ENCODE data around the gene EVL. TPM values are rescaled to one million over a fixed set of nuclear protein-coding genes. Genes with fewer than 3 reads are reported as not detected.

EVL gene
- total and polyA plus RNA-seq, 10 of the 15 experiments (the other 5 are each of a cell fraction or from before 2014, with no cell fraction given), result 11.9 to 341 (median 89.8) TPM

DNA sequence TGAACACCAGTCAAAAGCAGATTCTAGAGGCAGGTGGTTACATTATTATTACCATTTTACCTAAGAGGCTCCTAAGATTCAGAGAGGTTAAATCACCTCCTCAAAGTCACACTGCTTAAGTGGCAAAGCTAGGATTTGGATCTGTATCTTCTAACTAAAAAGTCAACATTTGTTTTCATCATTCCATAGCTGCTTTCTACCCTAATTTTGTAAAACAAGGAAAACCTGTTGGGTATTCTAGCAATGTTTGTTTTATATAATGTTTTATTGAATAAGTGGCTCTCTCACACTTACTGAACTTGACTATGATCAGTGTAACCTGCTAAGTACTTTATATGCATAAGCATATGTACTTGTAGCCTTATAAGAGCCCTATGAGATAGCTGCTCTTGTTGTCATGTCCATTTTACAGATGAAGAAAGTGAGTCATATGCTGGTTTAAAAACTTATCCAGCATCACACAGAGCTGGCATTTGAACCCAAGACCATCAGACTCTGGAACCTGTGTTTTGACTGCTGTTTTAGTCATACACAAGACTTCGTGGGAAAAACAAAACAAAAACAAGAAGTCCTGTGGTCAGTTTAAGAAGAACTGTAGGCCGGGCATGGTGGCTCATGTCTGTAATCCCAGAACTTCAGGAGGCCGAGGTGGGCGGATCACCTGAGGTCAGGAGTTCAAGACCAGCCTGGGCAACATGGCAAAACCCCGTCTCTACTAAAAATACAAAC, 31.7 kb upstream of the EVL start:
- no peaks in the 10 kb centered on the region for H3K36me3 ChIP-seq (ENCODE audit: control insufficient read depth in 2 of 2, insufficient read depth in 2 of 2, low read length in 1 of 2)
- SMC1A ChIA-PET (ENCODE audit: uncharacterized antibody, unreplicated experiment), result interaction anchor here (0.9 to 5.0 kb wide), 3 partner anchors 8 to 47 kb away, joined by 3 to 24 read pairs (median 3); no protein-coding TSS in a partner anchor
- in situ Hi-C loops (cut with MboI), result no loop called here
- TF ChIP-seq KAT2A (conservative IDR thresholded peaks at IDR 0.05; ENCODE audit: control insufficient read depth, low read depth, low read length) (no peak), TARDBP (IDR thresholded peaks at IDR 0.05; ENCODE audit: borderline replicate concordance) (no peak), EED (IDR thresholded peaks at IDR 0.05; ENCODE audit: low read depth) (no peak), POU2F2 (IDR thresholded peaks at IDR 0.05; ENCODE audit: borderline replicate concordance, low read depth, low read length) (no peak), SIN3A (IDR thresholded peaks at IDR 0.05; ENCODE audit: low read depth, low read length) (no peak), BRCA1 (IDR thresholded peaks at IDR 0.05; ENCODE audit: low read depth, low read length) (no peak), TBL1XR1 (IDR thresholded peaks at IDR 0.05; ENCODE audit: low read depth, low read length) (no peak), TAF1 (IDR thresholded peaks at IDR 0.05; ENCODE audit: borderline replicate concordance, low read depth, low read length) (no peak)
- TF ChIP-seq, protein P1, sequence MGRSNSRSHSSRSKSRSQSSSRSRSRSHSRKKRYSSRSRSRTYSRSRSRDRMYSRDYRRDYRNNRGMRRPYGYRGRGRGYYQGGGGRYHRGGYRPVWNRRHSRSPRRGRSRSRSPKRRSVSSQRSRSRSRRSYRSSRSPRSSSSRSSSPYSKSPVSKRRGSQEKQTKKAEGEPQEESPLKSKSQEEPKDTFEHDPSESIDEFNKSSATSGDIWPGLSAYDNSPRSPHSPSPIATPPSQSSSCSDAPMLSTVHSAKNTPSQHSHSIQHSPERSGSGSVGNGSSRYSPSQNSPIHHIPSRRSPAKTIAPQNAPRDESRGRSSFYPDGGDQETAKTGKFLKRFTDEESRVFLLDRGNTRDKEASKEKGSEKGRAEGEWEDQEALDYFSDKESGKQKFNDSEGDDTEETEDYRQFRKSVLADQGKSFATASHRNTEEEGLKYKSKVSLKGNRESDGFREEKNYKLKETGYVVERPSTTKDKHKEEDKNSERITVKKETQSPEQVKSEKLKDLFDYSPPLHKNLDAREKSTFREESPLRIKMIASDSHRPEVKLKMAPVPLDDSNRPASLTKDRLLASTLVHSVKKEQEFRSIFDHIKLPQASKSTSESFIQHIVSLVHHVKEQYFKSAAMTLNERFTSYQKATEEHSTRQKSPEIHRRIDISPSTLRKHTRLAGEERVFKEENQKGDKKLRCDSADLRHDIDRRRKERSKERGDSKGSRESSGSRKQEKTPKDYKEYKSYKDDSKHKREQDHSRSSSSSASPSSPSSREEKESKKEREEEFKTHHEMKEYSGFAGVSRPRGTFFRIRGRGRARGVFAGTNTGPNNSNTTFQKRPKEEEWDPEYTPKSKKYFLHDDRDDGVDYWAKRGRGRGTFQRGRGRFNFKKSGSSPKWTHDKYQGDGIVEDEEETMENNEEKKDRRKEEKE (IDR thresholded peaks at IDR 0.05), result no peak
- TF ChIP-seq, protein P2, sequence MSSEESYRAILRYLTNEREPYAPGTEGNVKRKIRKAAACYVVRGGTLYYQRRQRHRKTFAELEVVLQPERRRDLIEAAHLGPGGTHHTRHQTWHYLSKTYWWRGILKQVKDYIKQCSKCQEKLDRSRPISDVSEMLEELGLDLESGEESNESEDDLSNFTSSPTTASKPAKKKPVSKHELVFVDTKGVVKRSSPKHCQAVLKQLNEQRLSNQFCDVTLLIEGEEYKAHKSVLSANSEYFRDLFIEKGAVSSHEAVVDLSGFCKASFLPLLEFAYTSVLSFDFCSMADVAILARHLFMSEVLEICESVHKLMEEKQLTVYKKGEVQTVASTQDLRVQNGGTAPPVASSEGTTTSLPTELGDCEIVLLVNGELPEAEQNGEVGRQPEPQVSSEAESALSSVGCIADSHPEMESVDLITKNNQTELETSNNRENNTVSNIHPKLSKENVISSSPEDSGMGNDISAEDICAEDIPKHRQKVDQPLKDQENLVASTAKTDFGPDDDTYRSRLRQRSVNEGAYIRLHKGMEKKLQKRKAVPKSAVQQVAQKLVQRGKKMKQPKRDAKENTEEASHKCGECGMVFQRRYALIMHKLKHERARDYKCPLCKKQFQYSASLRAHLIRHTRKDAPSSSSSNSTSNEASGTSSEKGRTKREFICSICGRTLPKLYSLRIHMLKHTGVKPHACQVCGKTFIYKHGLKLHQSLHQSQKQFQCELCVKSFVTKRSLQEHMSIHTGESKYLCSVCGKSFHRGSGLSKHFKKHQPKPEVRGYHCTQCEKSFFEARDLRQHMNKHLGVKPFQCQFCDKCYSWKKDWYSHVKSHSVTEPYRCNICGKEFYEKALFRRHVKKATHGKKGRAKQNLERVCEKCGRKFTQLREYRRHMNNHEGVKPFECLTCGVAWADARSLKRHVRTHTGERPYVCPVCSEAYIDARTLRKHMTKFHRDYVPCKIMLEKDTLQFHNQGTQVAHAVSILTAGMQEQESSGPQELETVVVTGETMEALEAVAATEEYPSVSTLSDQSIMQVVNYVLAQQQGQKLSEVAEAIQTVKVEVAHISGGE (CRISPR knock-in tag; IDR thresholded peaks at IDR 0.05), result no peak
- TF ChIP-seq, protein P3, sequence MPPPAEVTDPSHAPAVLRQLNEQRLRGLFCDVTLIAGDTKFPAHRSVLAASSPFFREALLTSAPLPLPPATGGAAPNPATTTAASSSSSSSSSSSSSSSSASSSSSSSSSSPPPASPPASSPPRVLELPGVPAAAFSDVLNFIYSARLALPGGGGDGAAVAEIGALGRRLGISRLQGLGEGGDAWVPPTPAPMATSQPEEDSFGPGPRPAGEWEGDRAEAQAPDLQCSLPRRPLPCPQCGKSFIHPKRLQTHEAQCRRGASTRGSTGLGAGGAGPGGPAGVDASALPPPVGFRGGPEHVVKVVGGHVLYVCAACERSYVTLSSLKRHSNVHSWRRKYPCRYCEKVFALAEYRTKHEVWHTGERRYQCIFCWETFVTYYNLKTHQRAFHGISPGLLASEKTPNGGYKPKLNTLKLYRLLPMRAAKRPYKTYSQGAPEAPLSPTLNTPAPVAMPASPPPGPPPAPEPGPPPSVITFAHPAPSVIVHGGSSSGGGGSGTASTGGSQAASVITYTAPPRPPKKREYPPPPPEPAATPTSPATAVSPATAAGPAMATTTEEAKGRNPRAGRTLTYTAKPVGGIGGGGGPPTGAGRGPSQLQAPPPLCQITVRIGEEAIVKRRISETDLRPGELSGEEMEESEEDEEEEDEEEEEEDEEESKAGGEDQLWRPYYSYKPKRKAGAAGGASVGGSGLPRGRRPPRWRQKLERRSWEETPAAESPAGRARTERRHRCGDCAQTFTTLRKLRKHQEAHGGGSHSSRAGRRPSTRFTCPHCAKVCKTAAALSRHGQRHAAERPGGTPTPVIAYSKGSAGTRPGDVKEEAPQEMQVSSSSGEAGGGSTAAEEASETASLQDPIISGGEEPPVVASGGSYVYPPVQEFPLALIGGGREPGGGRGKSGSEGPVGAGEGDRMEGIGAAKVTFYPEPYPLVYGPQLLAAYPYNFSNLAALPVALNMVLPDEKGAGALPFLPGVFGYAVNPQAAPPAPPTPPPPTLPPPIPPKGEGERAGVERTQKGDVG (CRISPR knock-in tag; IDR thresholded peaks at IDR 0.05), result no peak
- TF ChIP-seq, protein P4, sequence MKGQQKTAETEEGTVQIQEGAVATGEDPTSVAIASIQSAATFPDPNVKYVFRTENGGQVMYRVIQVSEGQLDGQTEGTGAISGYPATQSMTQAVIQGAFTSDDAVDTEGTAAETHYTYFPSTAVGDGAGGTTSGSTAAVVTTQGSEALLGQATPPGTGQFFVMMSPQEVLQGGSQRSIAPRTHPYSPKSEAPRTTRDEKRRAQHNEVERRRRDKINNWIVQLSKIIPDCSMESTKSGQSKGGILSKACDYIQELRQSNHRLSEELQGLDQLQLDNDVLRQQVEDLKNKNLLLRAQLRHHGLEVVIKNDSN (IDR thresholded peaks at IDR 0.05; ENCODE audit: borderline replicate concordance, extremely low read length, insufficient read depth, low read depth, low read length), result no peak

More for the DNA sequence above, 31.7 kb upstream of the EVL start:
- no peaks in the 10 kb centered on the region for H4K20me1 ChIP-seq (ENCODE audit: control insufficient read depth, insufficient read depth)
- ChIA-PET POLR2A (interaction anchor here (0.6 kb wide), 1 partner anchor 448 kb away, joined by 4 read pairs; no protein-coding TSS in a partner anchor), CTCF (interaction anchor here (1.0 to 1.2 kb wide), 2 partner anchors 37 to 75 kb away, joined by 3 read pairs; no protein-coding TSS in a partner anchor), RAD21 (ENCODE audit: unreplicated experiment) (no interaction called here)
- DNase-seq (ENCODE audit: low read depth, low spot score) (no peak), ATAC-seq (no peak), FAIRE-seq (no peak)
- no peaks in the 10 kb centered on the region for H3K9me3 ChIP-seq (replicated peaks; ENCODE audit: control insufficient read depth, insufficient read depth, low read length)
- no peaks in the 10 kb centered on the region for H3K4me1 ChIP-seq (ENCODE audit: control insufficient read depth, insufficient read depth, low read length)
- H3K4me2 ChIP-seq (ENCODE audit: control insufficient read depth, insufficient read depth), result no peak overlapping the region
- H3K79me2 ChIP-seq (ENCODE audit: control insufficient read depth, insufficient read depth, low read length), result no peaks in the 10 kb centered on the region
- H3K9ac ChIP-seq (ENCODE audit: control insufficient read depth, insufficient read depth, low read length), result no peak overlapping the region
- H3K27me3 ChIP-seq (replicated peaks in 1 of 2; ENCODE audit: control insufficient read depth in 2 of 2, insufficient read depth in 2 of 2, low read length in 1 of 2), result no peaks in the 10 kb centered on the region
- BruUV-seq (replicated peaks), result no TSS peak
- intact Hi-C loops (cut with micrococcal nuclease; ENCODE audit: unreplicated experiment), result no loop called here
- H3K4me3 ChIP-seq, result no peak overlapping the region
- no peak overlapping the region for H2AFZ ChIP-seq (ENCODE audit: control insufficient read depth, low read depth, low read length)
- 28% methylated on average over 5 of the region's 5 CpGs for WGBS (ENCODE audit: insufficient coverage, insufficient replicate concordance, low lambda C conversion rate, missing lambda C conversion rate)
- H3K27ac ChIP-seq (ENCODE audit: control insufficient read depth, insufficient read depth), result no peak overlapping the region

All from GM12878 (cell line).